Measurements from ENCODE around the gene SDHAF4. TPM values are rescaled to one million over a fixed set of nuclear protein-coding genes. Genes with fewer than 3 reads are reported as not detected.

The SDHAF4 gene
- total and polyA plus RNA-seq, 8 donors, result 3.2 to 16.3 (median 8.2) TPM; not detected in 1

GRCh38 chr6:70627500-70628254 lies 60.9 kb downstream of the SDHAF4 start:
- intact Hi-C loops (cut with DNase I; ENCODE audit: low total_unique reads), result no loop called here
- Histone ChIP-seq H3K36me3 (no peaks in the 10 kb centered on the region), H3K4me3 (no peak overlapping the region), H3K27me3 (no peaks in the 10 kb centered on the region), H3K27ac (no peak overlapping the region), H3K4me1 (no peaks in the 10 kb centered on the region), H3K9me3 (no peaks in the 10 kb centered on the region)
- TF ChIP-seq CTCF (IDR thresholded peaks at IDR 0.05) (no peak), POLR2A (IDR thresholded peaks at IDR 0.05) (no peak), POLR2AphosphoS5 (IDR thresholded peaks at IDR 0.05) (no peak), EP300 (IDR thresholded peaks at IDR 0.05) (no peak)
- DNase-seq, result no peak
- 94 to 98% (median 96%) methylated on average over 27 to 36 of the region's 36 CpGs for WGBS, 5 donors

- DNase-seq, result no peak
- Histone ChIP-seq H3K4me1 (no peaks in the 10 kb centered on the region), H3K27me3 (no peaks in the 10 kb centered on the region), H3K9me3 (no peaks in the 10 kb centered on the region), H3K27ac (no peak overlapping the region), H3K36me3 (no peaks in the 10 kb centered on the region), H3K4me3 (no peak overlapping the region)
- intact Hi-C loops (cut with DNase I; ENCODE audit: low total_unique reads), result no loop called here
- TF ChIP-seq CTCF (IDR thresholded peaks at IDR 0.05) (no peak), EP300 (IDR thresholded peaks at IDR 0.05) (no peak), POLR2AphosphoS5 (IDR thresholded peaks at IDR 0.05) (no peak), POLR2A (IDR thresholded peaks at IDR 0.05) (no peak)
- WGBS, 5 donors, result 32 to 71% (median 47%) methylated on average over 1 of the region's 1 CpG
These were observed 63.2 kb downstream of the SDHAF4 start for GRCh38 chr6:70629929-70630328.

GRCh38 chr6:70633870-70634269 lies 67.1 kb downstream of the SDHAF4 start:
- 57 to 89% (median 68%) methylated on average over 2 of the region's 2 CpGs for WGBS, 5 donors
- intact Hi-C loops (cut with DNase I; ENCODE audit: low total_unique reads), result no loop called here
- no peak for DNase-seq
- H3K27ac ChIP-seq, result no peak overlapping the region
- no peak overlapping the region for H3K4me3 ChIP-seq
- H3K27me3 ChIP-seq, result no peaks in the 10 kb centered on the region
- no peaks in the 10 kb centered on the region for H3K9me3 ChIP-seq
- TF ChIP-seq POLR2A (IDR thresholded peaks at IDR 0.05), result no peak
- TF ChIP-seq CTCF (IDR thresholded peaks at IDR 0.05), result no peak
- no peak for TF ChIP-seq EP300 (IDR thresholded peaks at IDR 0.05)
- no peak for TF ChIP-seq POLR2AphosphoS5 (IDR thresholded peaks at IDR 0.05)
- no peaks in the 10 kb centered on the region for H3K36me3 ChIP-seq
- H3K4me1 ChIP-seq, result no peaks in the 10 kb centered on the region

GRCh38 chr6:70636596-70636995 lies 69.9 kb downstream of the SDHAF4 start:
- H3K27ac ChIP-seq, result no peak overlapping the region
- DNase-seq, result no peak
- no peaks in the 10 kb centered on the region for H3K4me1 ChIP-seq
- no peaks in the 10 kb centered on the region for H3K9me3 ChIP-seq
- 89 to 95% (median 92%) methylated on average over 6 to 8 of the region's 8 CpGs for WGBS, 5 donors
- H3K36me3 ChIP-seq, result no peaks in the 10 kb centered on the region
- intact Hi-C loops (cut with DNase I; ENCODE audit: low total_unique reads), result no loop called here
- TF ChIP-seq CTCF (IDR thresholded peaks at IDR 0.05) (no peak), POLR2AphosphoS5 (IDR thresholded peaks at IDR 0.05) (no peak)
- no peak overlapping the region for H3K4me3 ChIP-seq
- no peaks in the 10 kb centered on the region for H3K27me3 ChIP-seq

Data from stomach (tissue), 9 donors.